Ureter (tissue), 1 donor: ENCODE data around the gene TTC32. TPM values are rescaled to one million over a fixed set of nuclear protein-coding genes. Genes with fewer than 3 reads are reported as not detected.
"Not testable (repeated sequence)": the region's sequence is repeated elsewhere in the genome, so short reads cannot be mapped to it uniquely, and the experiment has no call there.

Source experiments
- DNase-seq: peaks from one replicate; pipeline ENCODE4 v3.0.0-alpha.2; 2020; ENCODE audit warnings: low spot score
- total RNA-seq: library from RNA; stranded (reverse); gene quantifications from one replicate; pipeline ENCODE4 v1.2.4, GENCODE V29; 2023
- donor health status: DM: yes; HTN: yes; CAD: no.

Gene TTC32
- total RNA-seq = 19.3 TPM

GRCh38 chr2:19901442-19902215 is at the start of gene TTC32:
TTC32 (minus strand) TSS chr2:19901983; CDS start chr2:19901854, 129 bp downstream.
- peak; percentile 94 for DNase-seq

GRCh38 chr2:19949071-19949470 is 47.3 kb upstream of the TTC32 start:
- no peak for DNase-seq

- no peak for DNase-seq
These were observed 45.6 kb upstream of the TTC32 start for GRCh38 chr2:19947184-19947940.

GRCh38 chr2:19944205-19944845 is 42.5 kb upstream of the TTC32 start:
- DNase-seq = no peak

GRCh38 chr2:19943189-19943588 is 41.4 kb upstream of the TTC32 start:
- DNase-seq = no peak

- no peak for DNase-seq
These were observed 40.4 kb upstream of the TTC32 start for GRCh38 chr2:19942199-19942598.

GRCh38 chr2:19937004-19937403 is 35.2 kb upstream of the TTC32 start:
- DNase-seq = no peak

GRCh38 chr2:19936203-19936602 is 34.4 kb upstream of the TTC32 start:
- DNase-seq = no peak

- DNase-seq = no peak
These were observed 31.7 kb upstream of the TTC32 start for GRCh38 chr2:19933351-19933981.

GRCh38 chr2:19932928-19933327 is 31.1 kb upstream of the TTC32 start:
- no peak for DNase-seq

- DNase-seq = no peak
These were observed 27.4 kb upstream of the TTC32 start for GRCh38 chr2:19929226-19929625.

- DNase-seq = not testable (repeated sequence)
These were observed 26.0 kb upstream of the TTC32 start for GRCh38 chr2:19927816-19928215.

- not testable (repeated sequence) for DNase-seq
These were observed 22.7 kb upstream of the TTC32 start for GRCh38 chr2:19924526-19924925.

- DNase-seq = not testable (repeated sequence)
These were observed 20.4 kb upstream of the TTC32 start for GRCh38 chr2:19922188-19922587.

GRCh38 chr2:19916385-19916950 is 14.7 kb upstream of the TTC32 start:
- DNase-seq = no peak

GRCh38 chr2:19914266-19914975 is 12.6 kb upstream of the TTC32 start:
- no peak for DNase-seq

GRCh38 chr2:19911808-19912509 is 10.2 kb upstream of the TTC32 start:
- DNase-seq = no peak

- DNase-seq = no peak
These were observed 495 bp upstream of the TTC32 start for GRCh38 chr2:19902216-19902740.

- peak; percentile 52 for DNase-seq
These were observed 797 bp downstream of the TTC32 start for GRCh38 chr2:19900931-19901441.
